Activated T-helper 1 cell treated with anti-CD3 and anti-CD28 coated beads, Interleukin-2, amount 50 U/mL, for 16 hours (primary cell): ENCODE data around the gene ANO6.

ENCODE experiments used
- DNase-seq, 2 donors: peaks; one replicate each; pipeline ENCODE4 v3.0.0-alpha.2; 2020; ENCODE audit warnings: low read depth in 1 of 2, low spot score in 1 of 2

The ANO6 gene

GRCh38 chr12:45439039-45439438 lies 223.1 kb downstream of the ANO6 start:
- DNase-seq = no peak

GRCh38 chr12:45446013-45446412 lies 230.1 kb downstream of the ANO6 start:
- no peak for DNase-seq

- DNase-seq = no peak
Observed at GRCh38 chr12:45458238-45458637, 242.3 kb downstream of the ANO6 start.

- DNase-seq = no peak
Observed at GRCh38 chr12:45458854-45459807, 243.2 kb downstream of the ANO6 start.

GRCh38 chr12:45462506-45462905 lies 246.6 kb downstream of the ANO6 start:
- DNase-seq = no peak

GRCh38 chr12:45464699-45465098 lies 248.8 kb downstream of the ANO6 start:
- DNase-seq = no peak

- DNase-seq = no peak
Observed at GRCh38 chr12:45468751-45469615, 253.1 kb downstream of the ANO6 start.

GRCh38 chr12:45469902-45470301 lies 254.0 kb downstream of the ANO6 start:
- no peak for DNase-seq

GRCh38 chr12:45473636-45474035 lies 257.7 kb downstream of the ANO6 start:
- no peak for DNase-seq

GRCh38 chr12:45475594-45475993 lies 259.7 kb downstream of the ANO6 start:
- no peak for DNase-seq

- no peak for DNase-seq
Observed at GRCh38 chr12:45477526-45477925, 261.6 kb downstream of the ANO6 start.

- DNase-seq = no peak
Observed at GRCh38 chr12:45478931-45479330, 263.0 kb downstream of the ANO6 start.

GRCh38 chr12:45481746-45482145 lies 265.9 kb downstream of the ANO6 start:
- no peak for DNase-seq

GRCh38 chr12:45483571-45483970 lies 267.7 kb downstream of the ANO6 start:
- no peak for DNase-seq
